ENCODE data around the gene GPR107.

Gene GPR107

DNA sequence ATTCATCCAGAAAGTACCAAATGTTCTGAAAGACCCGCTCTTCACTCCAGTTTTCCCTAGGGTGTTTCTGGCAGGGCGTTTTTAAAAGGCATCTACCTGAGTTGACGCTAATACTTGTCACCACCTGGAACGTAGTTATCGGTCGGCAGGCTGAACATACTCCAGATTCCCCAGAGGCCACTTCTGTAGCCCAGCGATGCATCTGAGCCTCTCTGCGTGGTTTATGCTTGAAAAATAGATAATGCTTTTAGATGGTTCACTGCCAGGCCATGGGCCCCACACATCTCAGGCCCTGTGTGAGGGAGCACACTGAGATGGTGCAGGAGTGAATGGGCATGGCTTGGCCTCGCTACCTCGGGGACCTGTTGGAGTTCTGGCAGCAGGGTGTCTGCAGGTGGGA is 85.5 kb downstream of the GPR107 start:
- no peak for DNase-seq

- DNase-seq = no peak
These were observed 87.0 kb downstream of the GPR107 start for GRCh38 chr9:130140706-130141105.

GRCh38 chr9:130142056-130142455 is 88.3 kb downstream of the GPR107 start:
- DNase-seq = no peak

GRCh38 chr9:130142641-130143040 is 88.9 kb downstream of the GPR107 start:
- DNase-seq = no peak

DNA sequence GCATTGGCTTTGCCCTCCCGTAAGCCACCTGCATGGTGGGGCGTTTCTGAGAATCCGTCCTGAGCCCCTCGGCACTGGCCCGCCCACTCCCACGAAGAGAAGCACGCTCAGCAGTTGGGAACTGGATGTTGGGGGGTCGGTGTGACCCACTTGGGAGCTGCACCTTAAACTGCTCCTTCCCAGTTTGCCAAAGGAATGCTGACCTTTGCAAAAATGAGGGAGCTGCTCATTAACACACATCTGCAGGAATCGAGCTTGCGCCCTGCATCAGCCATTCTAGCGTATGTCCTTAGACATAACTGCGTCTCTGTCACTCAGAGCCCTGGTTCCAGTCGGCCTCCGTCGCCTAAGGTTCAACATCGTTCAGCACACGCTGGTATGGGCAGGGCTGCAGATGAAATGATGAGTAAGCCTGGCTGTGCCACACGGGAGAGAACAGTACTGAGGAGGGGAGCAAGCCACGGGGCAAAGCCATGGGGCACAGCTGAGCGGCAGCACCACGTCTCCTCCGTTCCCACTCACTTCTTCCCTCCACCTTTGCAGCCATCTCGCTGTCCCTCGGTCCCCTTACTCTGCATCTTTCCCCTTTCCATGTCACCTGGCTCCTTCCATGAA is 89.7 kb downstream of the GPR107 start:
- no peak for DNase-seq

DNA sequence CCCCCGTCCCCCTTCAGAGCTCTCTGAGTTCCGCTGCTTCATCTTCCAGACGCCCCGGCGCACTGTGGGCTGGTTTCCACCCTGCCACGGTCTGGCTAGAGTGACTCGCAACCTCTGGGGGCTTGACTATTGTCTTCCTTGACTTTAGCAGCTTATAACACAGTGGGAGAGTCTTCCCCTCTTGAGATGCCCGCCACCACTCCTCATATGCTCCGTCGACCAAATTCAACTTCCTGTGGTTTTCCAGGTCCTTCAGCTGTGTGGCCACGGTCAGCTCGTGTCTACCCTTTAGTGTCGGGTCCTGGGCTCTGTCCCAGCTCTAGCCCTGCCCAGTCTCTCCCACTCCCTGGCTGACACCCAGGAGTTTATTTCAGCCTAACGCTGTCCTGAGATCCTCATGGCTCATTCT is 90.3 kb downstream of the GPR107 start:
- DNase-seq = no peak

DNA sequence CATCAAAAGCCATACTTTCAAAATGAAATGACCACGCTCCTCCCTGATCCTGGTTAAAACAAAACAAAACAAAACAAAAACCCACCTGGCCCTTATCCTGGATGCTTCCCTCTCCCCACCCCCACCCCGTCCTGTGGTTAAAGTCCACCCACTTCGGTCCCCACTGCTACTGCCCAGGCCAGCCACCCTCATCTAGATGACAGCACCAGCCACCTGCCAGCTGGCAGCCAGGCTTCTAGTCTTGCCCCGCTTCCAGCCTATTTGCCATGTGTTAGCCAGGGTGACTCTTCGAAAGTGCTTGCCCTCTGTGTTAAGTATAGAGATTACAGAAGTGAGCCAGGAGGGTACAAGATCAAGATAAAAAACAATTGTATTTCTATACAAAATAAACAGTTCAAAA is 91.0 kb downstream of the GPR107 start:
- DNase-seq = no peak

GRCh38 chr9:130145658-130146057 is 92.0 kb downstream of the GPR107 start:
- no peak for DNase-seq

GRCh38 chr9:130147198-130147597 is 93.5 kb downstream of the GPR107 start:
- no peak for DNase-seq

DNA sequence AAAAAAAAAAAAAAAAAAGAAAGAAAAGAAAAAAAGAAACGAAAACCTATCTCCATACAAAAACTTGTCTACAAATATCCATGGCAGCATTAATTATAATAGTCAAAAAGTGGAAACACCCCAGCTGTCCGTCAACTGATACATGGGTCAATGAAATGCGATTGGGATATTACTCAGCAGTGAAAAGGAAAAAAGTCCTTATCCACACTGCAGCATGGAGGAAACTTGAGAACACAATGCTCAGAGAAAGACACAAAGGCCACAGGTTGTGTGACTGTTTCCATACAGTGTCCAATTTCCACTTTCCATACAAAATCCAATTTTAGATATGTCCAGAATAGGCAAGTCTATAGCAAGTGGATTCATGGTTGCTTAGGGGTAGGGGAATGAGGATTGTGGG is 94.2 kb downstream of the GPR107 start:
- DNase-seq = no peak

GRCh38 chr9:130149031-130149430 is 95.3 kb downstream of the GPR107 start:
- no peak for DNase-seq

- DNase-seq = no peak
These were observed 96.1 kb downstream of the GPR107 start for GRCh38 chr9:130149654-130150286.

DNA sequence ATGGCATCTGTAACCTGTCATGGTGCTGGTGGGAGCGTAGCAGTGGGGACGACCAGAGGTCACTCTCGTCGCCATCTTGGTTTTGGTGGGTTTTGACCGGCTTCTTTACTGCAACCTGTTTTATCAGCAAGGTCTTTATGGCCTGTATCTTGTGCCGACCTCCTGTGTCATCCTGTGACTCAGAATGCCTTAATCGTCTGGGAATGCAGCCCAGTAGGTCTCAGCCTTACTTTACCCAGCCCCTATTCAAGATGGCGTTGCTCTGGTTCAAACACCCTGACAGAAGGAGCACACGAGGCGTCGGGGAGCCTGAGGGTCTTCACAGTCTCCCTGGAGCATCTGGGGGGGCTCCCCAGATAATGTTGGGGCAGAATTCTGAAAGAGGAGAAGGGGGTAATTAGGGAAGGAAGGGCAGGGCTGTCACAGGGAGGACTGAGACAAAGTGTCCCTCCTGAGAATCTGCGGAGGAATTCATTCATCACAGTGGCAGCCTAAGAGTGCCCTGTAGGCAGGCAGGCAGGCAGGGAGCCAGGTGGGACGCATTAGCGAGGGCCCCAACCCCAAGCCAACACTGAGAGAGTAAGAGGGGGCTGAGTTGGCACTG is 97.2 kb downstream of the GPR107 start:
- no peak for DNase-seq

DNA sequence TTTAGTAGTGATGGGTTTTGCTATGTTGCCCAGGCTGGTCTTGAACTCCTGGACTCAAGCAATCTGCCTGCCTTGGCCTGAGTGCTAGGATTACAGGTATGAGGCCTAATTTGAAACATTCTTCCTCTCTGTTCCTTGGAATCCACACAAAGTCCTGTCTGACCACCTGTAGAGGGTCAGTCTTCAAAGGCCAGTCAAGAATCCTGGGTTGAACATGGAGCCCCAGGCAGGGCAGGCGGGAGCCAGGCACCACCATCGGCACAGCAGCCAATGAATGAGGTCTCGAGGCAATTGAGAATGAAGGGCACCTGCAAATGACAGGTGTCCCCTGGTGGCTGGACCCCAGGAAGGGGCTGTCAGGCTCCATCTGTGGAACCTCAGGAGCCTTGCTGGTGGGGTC is 101.1 kb downstream of the GPR107 start:
- DNase-seq = no peak

DNA sequence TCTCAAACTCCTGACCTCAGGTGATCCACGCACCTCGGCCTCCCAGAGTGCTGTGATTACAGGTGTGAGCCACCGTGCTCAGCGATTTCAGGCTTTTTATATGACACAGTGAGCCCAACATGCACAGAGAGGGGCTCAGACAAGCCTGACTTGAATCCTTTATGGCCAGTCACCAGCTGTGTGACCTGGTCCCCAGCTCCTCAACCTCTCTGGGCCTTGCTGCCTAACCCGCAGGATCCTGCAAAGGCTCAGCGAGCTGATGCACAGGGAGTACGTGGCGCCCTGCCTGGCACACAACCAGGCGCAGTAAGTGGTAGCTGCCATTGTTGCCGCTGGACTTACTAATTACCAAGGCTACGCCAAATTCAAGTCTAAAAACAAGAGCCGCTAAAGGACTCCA is 101.9 kb downstream of the GPR107 start:
- DNase-seq = no peak

- DNase-seq = no peak
These were observed 103.0 kb downstream of the GPR107 start for GRCh38 chr9:130156672-130157071.

DNA sequence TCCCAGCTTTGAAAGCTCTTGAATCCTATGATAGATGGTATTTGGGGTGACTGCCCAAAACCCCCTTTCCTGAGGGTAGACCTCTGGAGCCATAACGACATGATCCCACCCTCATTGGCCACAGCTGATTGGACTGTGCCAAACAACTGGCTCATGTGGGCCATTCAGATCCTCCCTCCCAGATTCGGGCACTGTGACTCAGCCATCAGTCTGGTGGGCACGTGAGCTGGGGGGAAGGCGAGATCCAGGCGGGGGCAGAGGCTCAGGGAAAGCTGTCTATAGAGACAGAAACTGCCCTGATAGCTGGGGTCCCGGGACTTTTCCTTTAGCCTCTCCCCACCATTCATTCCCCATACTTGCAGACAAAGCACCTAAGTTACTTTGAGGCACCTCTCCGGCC is 103.4 kb downstream of the GPR107 start:
- no peak for DNase-seq

GRCh38 chr9:130158001-130158400 is 104.3 kb downstream of the GPR107 start:
- no peak for DNase-seq

DNA sequence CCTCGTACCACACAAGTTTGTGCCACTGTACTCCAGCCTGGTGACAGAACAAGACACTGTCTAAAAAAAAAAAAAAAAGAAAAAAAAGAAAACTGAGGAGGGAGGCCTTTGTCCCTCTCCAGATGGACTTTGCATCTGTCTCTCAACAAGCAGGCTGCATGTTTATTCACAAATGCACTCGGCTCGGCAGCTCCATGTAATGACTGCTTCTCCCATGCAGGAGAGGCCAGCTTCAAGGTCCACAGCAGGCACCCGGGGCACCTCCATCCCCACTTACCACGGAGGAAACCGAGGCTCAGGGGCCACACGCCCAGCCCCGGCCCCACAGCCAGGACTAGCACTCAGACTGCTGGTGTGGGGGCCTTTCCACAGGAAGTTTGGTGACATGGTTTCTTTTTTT is 105.4 kb downstream of the GPR107 start:
- DNase-seq = no peak

DNA sequence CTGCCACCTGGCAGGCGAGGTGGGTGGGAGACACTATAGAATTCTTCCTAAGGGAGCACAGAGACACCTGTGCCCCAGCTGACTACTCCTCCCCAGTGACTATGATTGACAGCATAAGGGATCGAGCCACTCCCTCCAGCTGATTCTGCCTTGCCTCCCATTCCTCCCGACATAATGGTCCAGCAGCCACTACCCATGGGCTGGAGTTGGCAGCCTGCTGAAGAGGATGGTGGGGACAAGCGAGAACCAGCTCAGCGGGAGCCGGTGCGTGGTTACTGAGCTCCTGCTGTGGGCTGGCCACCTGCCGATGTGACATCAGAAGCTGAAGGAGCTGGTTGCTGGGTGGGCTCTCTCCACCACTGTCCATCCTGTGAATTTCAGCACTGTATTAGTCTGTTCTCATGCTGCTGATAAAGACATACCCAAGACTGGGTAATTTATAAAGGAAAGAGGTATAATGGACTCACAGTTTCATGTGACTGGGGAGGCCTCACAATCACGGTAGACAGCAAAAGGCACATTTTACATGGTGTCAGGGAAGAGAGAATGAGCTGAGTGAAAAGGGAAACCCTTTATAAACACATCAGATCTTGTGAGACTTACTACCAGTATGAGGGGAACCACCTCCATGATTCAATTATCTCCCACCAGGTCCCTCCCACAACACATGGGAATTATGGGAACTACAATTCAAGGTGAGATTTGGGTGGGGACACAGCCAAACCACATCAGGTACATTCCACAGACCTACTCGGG is 106.4 kb downstream of the GPR107 start:
- DNase-seq = no peak

- no peak for DNase-seq
These were observed 107.3 kb downstream of the GPR107 start for GRCh38 chr9:130160862-130161470.

- DNase-seq = no peak
These were observed 111.9 kb downstream of the GPR107 start for GRCh38 chr9:130165579-130165978.

- no peak for DNase-seq
These were observed 112.7 kb downstream of the GPR107 start for GRCh38 chr9:130166399-130166798.

DNA sequence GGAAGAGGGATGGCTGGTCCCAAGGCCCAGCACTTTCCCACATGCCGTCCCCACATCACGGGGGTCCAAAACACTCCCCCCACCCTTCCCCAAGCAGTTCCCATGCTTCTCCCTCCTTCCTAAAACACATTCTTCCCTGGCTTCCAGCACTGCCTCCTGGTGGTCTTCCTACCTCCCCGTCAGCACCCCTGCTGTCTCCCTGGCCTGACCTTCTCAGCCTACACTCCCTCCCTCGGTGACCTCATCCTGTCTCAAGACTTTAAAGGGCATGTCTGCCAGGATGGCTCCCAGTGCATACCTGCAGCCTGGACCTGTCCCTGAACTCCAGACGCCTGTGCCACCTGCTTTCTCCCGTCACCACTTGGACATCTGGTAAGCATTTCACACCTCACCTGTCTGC is 114.2 kb downstream of the GPR107 start:
- no peak for DNase-seq
